Measurements from ENCODE around the gene IBTK. TPM values are rescaled to one million over a fixed set of nuclear protein-coding genes. Genes with fewer than 3 reads are reported as not detected.
A peak's percentile ranks its signal among the peaks of the same experiment; 100 is the strongest.

Gene IBTK
- polyA plus RNA-seq, 2 of the 4 experiments (the other 2 are of a cell fraction) = 34.2 to 87.3 TPM

DNA sequence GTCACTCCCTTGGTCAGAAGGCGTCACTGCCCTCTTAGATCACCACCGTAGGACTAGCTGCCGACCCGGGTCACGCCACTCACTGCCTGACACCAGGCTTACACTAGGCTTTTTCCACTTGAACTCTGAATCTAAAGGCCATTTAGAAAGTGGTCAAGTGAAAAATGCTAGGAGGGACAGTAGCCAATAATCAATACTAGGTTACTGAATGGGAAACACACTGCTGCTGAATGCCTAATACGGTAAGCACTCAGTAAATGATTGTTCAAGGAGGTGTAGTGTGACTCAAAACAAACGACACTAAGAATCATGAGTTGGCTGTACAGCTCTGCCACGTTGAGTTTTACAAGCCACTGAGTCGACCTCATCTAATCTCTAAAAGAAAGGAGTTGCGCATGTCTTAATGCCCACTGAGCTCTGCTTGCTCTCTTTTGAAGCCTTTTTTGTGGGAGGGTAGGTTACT, 760 bp upstream of the IBTK start (continued):
- TF ChIP-seq REST (IDR thresholded peaks at IDR 0.05) (no peak), ZC3H11A (IDR thresholded peaks at IDR 0.05) (no peak), NR3C1 (IDR thresholded peaks at IDR 0.05) (no peak), FOXS1 (CRISPR knock-in tag; IDR thresholded peaks at IDR 0.05) (no peak), HDAC2 (IDR thresholded peaks at IDR 0.05) (no peak), MYC (IDR thresholded peaks at IDR 0.05; ENCODE audit: borderline replicate concordance, low read length) (0 out of 2 replicates have a peak, but pooled peaks have one; percentile 56), CEBPB (IDR thresholded peaks at IDR 0.05) (0 out of 4 replicates have a peak, but pooled peaks of 1 of the 2 experiments have one; percentile 12), ZSCAN20 (CRISPR knock-in tag; IDR thresholded peaks at IDR 0.05) (no peak)

- no peak for TF ChIP-seq POLR2AphosphoS2 (conservative IDR thresholded peaks at IDR 0.05; ENCODE audit: low read length)
- TF ChIP-seq ZNF302 (CRISPR knock-in tag; IDR thresholded peaks at IDR 0.05) = no peak
- no peak for TF ChIP-seq RFX5 (IDR thresholded peaks at IDR 0.05)
- no peak for TF ChIP-seq FOXS1 (CRISPR knock-in tag; IDR thresholded peaks at IDR 0.05)
- TF ChIP-seq HEYL (CRISPR knock-in tag; IDR thresholded peaks at IDR 0.05) = no peak
- 0 out of 2 replicates have a peak, but pooled peaks have one; percentile 10 for TF ChIP-seq POLR2A (IDR thresholded peaks at IDR 0.05; ENCODE audit: low read length)
- ChIA-PET CTCF (interaction anchor here (1.7 to 3.6 kb wide), 2 partner anchors 808 to 818 kb away, joined by 4 to 12 read pairs; partner anchors contain the start of gene UBE3D), POLR2A (interaction anchor here (3.2 kb wide), 1 partner anchor 818 kb away, joined by 13 read pairs; the partner anchor contains the start of gene UBE3D)
- H3K4me3 ChIP-seq = peak overlapping the region; percentile 93
- no peaks in the 10 kb centered on the region for H3K9me3 ChIP-seq
- H3K27ac ChIP-seq = peak overlapping the region; percentile 94 to 99
- DNase-seq (ENCODE audit: low read depth in 1 of 2, low spot score in 1 of 2) (peak; percentile 40 to 74), FAIRE-seq (no peak), ATAC-seq (peak; percentile 65 to 71)
- H3K4me1 ChIP-seq = peaks cover 40% of the 10 kb centered on the region
- under 1% methylated on average over 12 of the region's 32 CpGs for WGBS (ENCODE audit: missing lambda C conversion rate)
- H3K4me2 ChIP-seq = peak overlapping the region; percentile 77
Observed at GRCh38 chr6:82246802-82247504, 591 bp downstream of the IBTK start.

- 3% methylated on average over 8 of the region's 12 CpGs for WGBS (ENCODE audit: missing lambda C conversion rate)
- H3K9me3 ChIP-seq = no peaks in the 10 kb centered on the region
- peak overlapping the region; percentile 77 for H3K4me2 ChIP-seq
- peaks cover 43% of the 10 kb centered on the region for H3K4me1 ChIP-seq
- FAIRE-seq = no peak
- ChIA-PET POLR2A (interaction anchor here (3.2 kb wide), 1 partner anchor 819 kb away, joined by 13 read pairs; the partner anchor contains the start of gene UBE3D), CTCF (interaction anchor here (1.7 to 3.6 kb wide), 2 partner anchors 808 to 819 kb away, joined by 4 to 12 read pairs; partner anchors contain the start of gene UBE3D)
- TF ChIP-seq EHMT2 (IDR thresholded peaks at IDR 0.05; ENCODE audit: low read depth) (no peak), NPAS2 (CRISPR knock-in tag; IDR thresholded peaks at IDR 0.05; ENCODE audit: borderline replicate concordance) (no peak), CBX8 (IDR thresholded peaks at IDR 0.05) (no peak), ESRRA (IDR thresholded peaks at IDR 0.05; ENCODE audit: borderline replicate concordance, low read length) (no peak), NR3C1 (IDR thresholded peaks at IDR 0.05) (no peak), HDAC2 (IDR thresholded peaks at IDR 0.05) (no peak)
- TF ChIP-seq, protein P1, sequence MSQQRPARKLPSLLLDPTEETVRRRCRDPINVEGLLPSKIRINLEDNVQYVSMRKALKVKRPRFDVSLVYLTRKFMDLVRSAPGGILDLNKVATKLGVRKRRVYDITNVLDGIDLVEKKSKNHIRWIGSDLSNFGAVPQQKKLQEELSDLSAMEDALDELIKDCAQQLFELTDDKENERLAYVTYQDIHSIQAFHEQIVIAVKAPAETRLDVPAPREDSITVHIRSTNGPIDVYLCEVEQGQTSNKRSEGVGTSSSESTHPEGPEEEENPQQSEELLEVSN (IDR thresholded peaks at IDR 0.05; ENCODE audit: borderline replicate concordance, low read depth) = no peak
- no peak for ATAC-seq
- peak overlapping the region; percentile 93 for H3K4me3 ChIP-seq
- H3K27ac ChIP-seq = peak overlapping the region; percentile 94 to 99
- no peak for DNase-seq (ENCODE audit: low read depth in 1 of 2, low spot score in 1 of 2)
Observed at GRCh38 chr6:82246370-82246769, 1.2 kb downstream of the IBTK start.
